Uterus (tissue), 4 donors: ENCODE measurements around the gene COBLL1. TPM values are rescaled to one million over a fixed set of nuclear protein-coding genes. Genes with fewer than 3 reads are reported as not detected.

Experiments used
- DNase-seq, 2 donors: peaks; one replicate each; pipeline ENCODE4 v3.0.0-alpha.2; 2019 to 2020
- H3K27ac ChIP-seq, 2 donors: fragments of 200-600 bp; sonication (generic); 1 replicate in 1 of 2; 2 replicates in 1 of 2; pipeline ENCODE4 v1.5.1; 2016 to 2018
- H3K27me3 ChIP-seq, 2 donors: fragments of 200-600 bp; sonication (generic); one replicate each; pipeline ENCODE4 v1.5.1; 2018 to 2019; ENCODE audit warnings: control low read depth in 1 of 2
- H3K36me3 ChIP-seq, 2 donors: fragments of 200-600 bp; sonication (generic); one replicate each; pipeline ENCODE4 v1.5.1; 2019; ENCODE audit warnings: control low read depth in 1 of 2
- H3K4me1 ChIP-seq, 2 donors: fragments of 200-600 bp; sonication (generic); one replicate each; pipeline ENCODE4 v1.5.1; 2018 to 2019; ENCODE audit warnings: control low read depth in 1 of 2
- H3K4me3 ChIP-seq, 2 donors: fragments of 200-600 bp; sonication (generic); 1 replicate in 1 of 2; 2 replicates in 1 of 2; pipeline ENCODE4 v1.5.1; 2018 to 2019; ENCODE audit warnings: mild to moderate bottlenecking in 1 of 2
- H3K9me3 ChIP-seq, 2 donors: fragments of 200-600 bp; sonication (generic); one replicate each; pipeline ENCODE4 v1.5.1; 2019; ENCODE audit warnings: control low read depth in 1 of 2
- CTCF ChIP-seq, 4 experiments: fragments of 200-600 bp in 2 of 4; fragments of 450-650 bp in 2 of 4; sonication (generic) in 2 of 4; IDR thresholded peaks; one replicate each; pipeline ENCODE4 v1.5.1; 2016 to 2019; ENCODE audit warnings: antibody characterized with exemption in 4 of 4, mild to moderate bottlenecking in 2 of 4, moderate library complexity in 1 of 4
- POLR2A ChIP-seq, 2 donors: fragments of 450-650 bp; IDR thresholded peaks; one replicate each; pipeline ENCODE4 v1.6.1; 2016; ENCODE audit warnings: antibody characterized with exemption in 2 of 2, mild to moderate bottlenecking in 1 of 2, moderate library complexity in 1 of 2
- intact Hi-C: fragments of 100-400 bp; cut with DNase I; formaldehyde crosslinking; loops from one replicate; pipeline ENCODE4 v1.15.1; 2023; ENCODE audit warnings: low total_unique reads
- total RNA-seq, 4 donors: library from RNA; depleted of rRNA in 3 of 4; stranded (reverse); fragments of >200 nt in 3 of 4; gene quantifications; one replicate each; pipeline versions ENCODE4 v1.1.0 to v1.2.4, GENCODE V29; 2014 to 2023
- donor health status: DM: yes; HTN: yes; CAD: no.

The COBLL1 gene
- total RNA-seq, 4 donors from 2014 or later: 4.1 to 32.6 (median 17.9) TPM

GRCh38 chr2:164771897-164772296, 69.7 kb downstream of the COBLL1 start:
- Histone ChIP-seq H3K4me1 (no peaks in the 10 kb centered on the region), H3K36me3 (no peaks in the 10 kb centered on the region), H3K9me3 (no peaks in the 10 kb centered on the region), H3K27me3 (no peaks in the 10 kb centered on the region), H3K27ac (no peak overlapping the region), H3K4me3 (no peak overlapping the region)
- DNase-seq: no peak
- intact Hi-C loops: no loop called here
- no peak for TF ChIP-seq POLR2A (IDR thresholded peaks at IDR 0.05)
- TF ChIP-seq CTCF (IDR thresholded peaks at IDR 0.05): no peak

GRCh38 chr2:164770421-164770916, 71.2 kb downstream of the COBLL1 start:
- no peaks in the 10 kb centered on the region for H3K36me3 ChIP-seq
- no peak for TF ChIP-seq POLR2A (IDR thresholded peaks at IDR 0.05)
- TF ChIP-seq CTCF (IDR thresholded peaks at IDR 0.05): no peak
- no peak overlapping the region for H3K27ac ChIP-seq
- H3K9me3 ChIP-seq: no peaks in the 10 kb centered on the region
- DNase-seq: no peak
- no peaks in the 10 kb centered on the region for H3K27me3 ChIP-seq
- H3K4me1 ChIP-seq: no peaks in the 10 kb centered on the region
- no peak overlapping the region for H3K4me3 ChIP-seq
- intact Hi-C loops: no loop called here

GRCh38 chr2:164766954-164767320, 74.7 kb downstream of the COBLL1 start:
- Histone ChIP-seq H3K9me3 (no peaks in the 10 kb centered on the region), H3K27ac (no peak overlapping the region), H3K27me3 (no peaks in the 10 kb centered on the region), H3K4me1 (no peaks in the 10 kb centered on the region), H3K36me3 (no peaks in the 10 kb centered on the region), H3K4me3 (no peak overlapping the region)
- DNase-seq: no peak
- TF ChIP-seq POLR2A (IDR thresholded peaks at IDR 0.05): no peak
- no peak for TF ChIP-seq CTCF (IDR thresholded peaks at IDR 0.05)
- intact Hi-C loops: no loop called here

GRCh38 chr2:164766216-164766953, 75.2 kb downstream of the COBLL1 start:
- H3K4me3 ChIP-seq: no peak overlapping the region
- no peak overlapping the region for H3K27ac ChIP-seq
- no peak for TF ChIP-seq POLR2A (IDR thresholded peaks at IDR 0.05)
- TF ChIP-seq CTCF (IDR thresholded peaks at IDR 0.05): no peak
- intact Hi-C loops: no loop called here
- H3K27me3 ChIP-seq: no peaks in the 10 kb centered on the region
- H3K4me1 ChIP-seq: no peaks in the 10 kb centered on the region
- DNase-seq: no peak
- no peaks in the 10 kb centered on the region for H3K36me3 ChIP-seq
- H3K9me3 ChIP-seq: no peaks in the 10 kb centered on the region

- Histone ChIP-seq H3K4me1 (no peaks in the 10 kb centered on the region), H3K9me3 (no peaks in the 10 kb centered on the region), H3K4me3 (no peak overlapping the region), H3K27ac (no peak overlapping the region), H3K36me3 (no peaks in the 10 kb centered on the region), H3K27me3 (no peaks in the 10 kb centered on the region)
- DNase-seq: no peak
- intact Hi-C loops: no loop called here
- no peak for TF ChIP-seq CTCF (IDR thresholded peaks at IDR 0.05)
- TF ChIP-seq POLR2A (IDR thresholded peaks at IDR 0.05): no peak
Observed at GRCh38 chr2:164764996-164765395, 76.6 kb downstream of the COBLL1 start.
